Activated CD4-positive, alpha-beta T cell treated with anti-CD3 and anti-CD28 coated beads, Interleukin-2, amount 10 ng/mL, durations not matched to agents 7 days and 5 days (primary cell): ENCODE results near the gene RAB6D. TPM values are rescaled to one million over a fixed set of nuclear protein-coding genes. Genes with fewer than 3 reads are reported as not detected.
"Not testable (repeated sequence)": the region's sequence is repeated elsewhere in the genome, so short reads cannot be mapped to it uniquely, and the experiment has no call there.

Source experiments
- CTCF ChIA-PET: fragments of 350-600 bp; sonication (Branson Sonifier 250); formaldehyde crosslinking; loops from one replicate; lab custom pipeline; 2021; ENCODE audit warnings: antibody characterized with exemption; lab: Charles Lee
- POLR2A ChIA-PET: fragments of 350-600 bp; sonication (Branson Sonifier 250); formaldehyde crosslinking; loops from one replicate; lab custom pipeline; 2021; ENCODE audit warnings: antibody characterized with exemption; lab: Charles Lee
- DNase-seq: peaks from one replicate; pipeline ENCODE4 v3.0.0-alpha.2; 2020
- H3K27ac Mint-ChIP-seq: one replicate; pipeline ENCODE4 v1.8.0; 2021; ENCODE audit warnings: mild to moderate bottlenecking, moderate library complexity, mixed read lengths
- H3K27me3 Mint-ChIP-seq: one replicate; pipeline ENCODE4 v1.8.0; 2021; ENCODE audit warnings: mixed read lengths
- H3K36me3 Mint-ChIP-seq: one replicate; pipeline ENCODE4 v1.8.0; 2021; ENCODE audit warnings: low read depth, mixed read lengths
- H3K4me1 Mint-ChIP-seq: one replicate; pipeline ENCODE4 v1.8.0; 2021; ENCODE audit warnings: mixed read lengths
- H3K4me3 Mint-ChIP-seq: one replicate; pipeline ENCODE4 v1.8.0; 2021; ENCODE audit warnings: mild to moderate bottlenecking, moderate library complexity, mixed read lengths
- H3K9me3 Mint-ChIP-seq: one replicate; pipeline ENCODE4 v1.8.0; 2021; ENCODE audit warnings: mixed read lengths
- total RNA-seq, 2 experiments: library from RNA; stranded (reverse); gene quantifications; one replicate each; pipeline ENCODE4 v1.2.3, GENCODE V29; 2021

Gene RAB6D
- total RNA-seq: not detected

DNA sequence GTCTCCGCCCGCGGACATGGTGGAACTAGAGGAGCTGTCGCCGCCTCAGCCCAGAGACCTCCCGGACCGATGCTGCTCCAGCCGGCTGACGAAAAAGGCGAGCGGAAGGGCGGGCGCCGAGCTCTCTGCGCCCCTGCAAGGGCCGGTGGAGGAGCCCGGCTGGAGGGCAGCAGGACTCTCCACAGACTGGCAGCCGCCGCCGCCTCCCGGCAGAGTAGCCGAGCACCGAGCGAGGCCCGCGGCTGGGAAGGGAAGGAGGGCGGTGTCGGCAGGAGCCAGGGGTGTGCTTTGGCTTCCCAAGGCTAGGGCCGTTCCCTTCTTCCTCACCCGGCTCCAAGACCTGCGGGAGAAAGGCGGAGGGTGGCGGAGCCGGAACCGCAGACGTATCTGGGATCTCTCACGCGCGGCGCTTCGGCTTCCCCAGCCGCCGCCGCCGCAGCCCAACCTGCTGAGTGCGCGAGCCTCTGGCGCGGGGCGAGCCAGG lies at the start of gene RAB6D:
Gene RAB6D, minus strand, starts transcription at position 466 of the 484 bp plus-strand sequence. Its CDS starts 448 bp downstream, at position 18.
- CTCF ChIA-PET, DNase-seq, POLR2A ChIA-PET, H3K27ac Mint-ChIP-seq, H3K9me3 Mint-ChIP-seq, H3K4me1 Mint-ChIP-seq, H3K36me3 Mint-ChIP-seq: not testable (repeated sequence)
- Mint-ChIP-seq H3K27me3 (peaks cover 41% of the 10 kb centered on the region), H3K4me3 (peak within 1 kb of the TSS; percentile 50)

DNA sequence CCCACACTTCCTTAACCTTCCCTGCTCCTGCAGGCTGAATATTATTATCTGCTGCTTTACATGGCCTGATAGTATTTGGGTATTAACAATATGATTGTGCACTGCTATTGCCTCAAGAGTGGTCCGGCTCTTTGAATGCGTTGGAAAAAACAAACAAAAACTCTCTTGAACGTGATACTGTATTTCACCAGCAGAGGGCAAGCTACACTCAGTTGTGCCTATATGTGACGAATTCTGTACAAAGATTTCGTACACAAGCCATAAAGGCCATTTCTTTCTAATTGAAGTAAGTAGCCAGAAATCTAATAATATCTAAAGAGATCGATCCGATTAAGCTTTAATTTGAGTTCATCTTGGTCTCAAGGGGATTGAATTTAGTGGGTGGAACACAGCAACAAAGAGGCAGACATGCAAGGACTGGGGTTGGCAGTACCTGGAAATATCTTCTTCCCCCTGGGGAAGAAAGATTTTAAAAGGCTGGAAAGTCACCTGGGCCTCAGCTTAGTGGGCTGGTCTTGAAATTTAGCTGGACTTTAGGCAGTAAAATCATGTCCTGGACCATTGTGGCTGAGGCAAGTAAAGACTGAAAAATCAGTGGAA lies 49.3 kb upstream of the RAB6D start:
- Mint-ChIP-seq H3K27ac (no peak overlapping the region), H3K4me1 (peaks cover 9% of the 10 kb centered on the region), H3K9me3 (no peaks in the 10 kb centered on the region), H3K4me3 (no peak overlapping the region), H3K36me3 (no peaks in the 10 kb centered on the region), H3K27me3 (peaks cover 35% of the 10 kb centered on the region)
- CTCF ChIA-PET: interaction anchor here (0.7 to 1.4 kb wide), 6 partner anchors 9 to 260 kb away, joined by 3 to 4 read pairs (median 3); no protein-coding TSS in a partner anchor
- POLR2A ChIA-PET: no interaction called here
- peak; percentile 52 for DNase-seq

DNA sequence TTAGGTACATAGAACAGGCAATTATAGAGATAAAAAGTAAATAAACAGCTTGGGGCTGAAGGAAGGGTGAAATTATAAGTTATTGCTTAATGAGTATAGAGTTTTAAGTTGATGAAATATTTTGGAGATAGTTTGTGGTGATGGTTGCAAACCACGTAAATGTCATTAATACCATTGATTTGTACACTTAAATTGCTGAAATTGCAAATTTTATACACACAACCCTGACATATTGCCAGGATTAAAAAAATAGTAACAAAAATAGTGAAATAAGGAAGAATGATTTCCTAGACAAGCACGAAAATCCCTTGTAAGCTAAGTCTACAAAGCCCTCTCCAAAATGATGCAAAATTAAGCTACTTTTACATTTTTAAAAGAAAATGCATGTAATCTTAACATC lies 46.2 kb upstream of the RAB6D start:
- Mint-ChIP-seq H3K9me3 (no peaks in the 10 kb centered on the region), H3K27ac (no peak overlapping the region), H3K36me3 (no peaks in the 10 kb centered on the region), H3K4me1 (peaks cover 18% of the 10 kb centered on the region), H3K4me3 (no peak overlapping the region), H3K27me3 (peaks cover 30% of the 10 kb centered on the region)
- DNase-seq: no peak
- ChIA-PET CTCF (no interaction called here), POLR2A (no interaction called here)

DNA sequence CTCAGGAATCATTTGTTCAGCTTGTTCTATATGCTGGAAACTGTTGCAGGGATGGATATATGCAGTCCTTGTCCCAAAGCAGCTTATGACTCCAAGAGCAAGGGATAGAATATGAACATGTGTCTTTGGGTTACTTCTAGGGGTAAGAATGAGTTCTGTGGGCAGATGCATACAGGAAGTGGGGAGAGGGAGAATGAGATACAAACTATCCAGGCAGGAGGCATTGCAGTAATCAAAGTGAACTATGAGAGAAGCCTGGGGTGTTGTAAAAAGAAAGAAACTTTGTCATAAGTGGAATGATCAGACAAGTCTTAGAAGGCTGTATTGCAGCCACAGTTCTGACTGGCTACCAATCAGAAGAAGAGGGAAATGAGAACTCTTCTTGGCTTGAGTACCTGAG lies 44.8 kb upstream of the RAB6D start:
- Mint-ChIP-seq H3K9me3 (no peaks in the 10 kb centered on the region), H3K36me3 (no peaks in the 10 kb centered on the region), H3K27me3 (peaks cover 29% of the 10 kb centered on the region), H3K4me1 (peaks cover 24% of the 10 kb centered on the region), H3K27ac (no peak overlapping the region), H3K4me3 (no peak overlapping the region)
- DNase-seq: no peak
- CTCF ChIA-PET: no interaction called here
- POLR2A ChIA-PET: no interaction called here

DNA sequence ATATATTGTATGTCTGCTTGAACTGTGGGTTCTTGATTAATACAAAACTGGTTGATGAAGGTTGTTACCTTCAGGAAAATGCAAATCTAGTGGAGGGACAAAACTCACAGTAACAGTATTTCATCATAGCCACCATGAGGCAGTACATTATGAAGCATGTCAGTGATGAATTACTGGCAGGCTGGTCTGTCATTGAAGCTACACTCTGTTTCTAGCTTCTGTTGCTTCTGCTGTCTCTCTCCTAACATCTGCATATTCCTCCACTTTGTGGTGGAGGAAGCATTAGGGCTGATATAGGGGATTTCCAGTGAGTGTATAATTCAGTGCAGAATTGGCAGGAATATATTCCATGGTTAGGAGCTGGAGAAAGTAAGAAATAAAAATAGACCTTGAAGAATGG lies 44.2 kb upstream of the RAB6D start:
- H3K36me3 Mint-ChIP-seq: no peaks in the 10 kb centered on the region
- no peak overlapping the region for H3K27ac Mint-ChIP-seq
- H3K4me3 Mint-ChIP-seq: no peak overlapping the region
- DNase-seq: no peak
- ChIA-PET CTCF (no interaction called here), POLR2A (no interaction called here)
- peaks cover 22% of the 10 kb centered on the region for H3K4me1 Mint-ChIP-seq
- peaks cover 28% of the 10 kb centered on the region for H3K27me3 Mint-ChIP-seq
- H3K9me3 Mint-ChIP-seq: no peaks in the 10 kb centered on the region

DNA sequence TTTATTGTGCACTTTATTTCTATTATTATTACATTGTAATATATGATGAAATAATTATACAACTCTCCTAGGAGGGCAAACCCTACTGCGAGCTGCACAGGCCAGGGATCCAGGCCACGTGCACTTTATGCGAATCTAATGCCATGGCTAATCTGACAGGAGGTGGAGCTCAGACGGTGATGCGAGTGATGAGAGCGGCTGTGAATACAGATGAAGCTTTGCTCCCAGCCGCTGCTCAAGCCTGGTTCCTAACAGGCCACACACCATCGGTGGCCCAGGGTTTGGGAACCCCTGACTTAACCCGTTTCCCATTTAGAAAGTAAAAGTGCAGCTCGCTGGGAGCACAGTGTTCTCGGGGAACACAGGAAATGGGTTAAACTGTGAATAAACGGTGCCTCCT lies 40.8 kb upstream of the RAB6D start:
- Mint-ChIP-seq H3K4me1 (peaks cover 20% of the 10 kb centered on the region), H3K4me3 (no peak overlapping the region), H3K9me3 (no peaks in the 10 kb centered on the region), H3K27me3 (peaks cover 32% of the 10 kb centered on the region), H3K27ac (no peak overlapping the region), H3K36me3 (no peaks in the 10 kb centered on the region)
- POLR2A ChIA-PET: no interaction called here
- DNase-seq: no peak
- CTCF ChIA-PET: interaction anchor here (1.2 kb wide), 1 partner anchor 16 kb away, joined by 3 read pairs; no protein-coding TSS in a partner anchor

DNA sequence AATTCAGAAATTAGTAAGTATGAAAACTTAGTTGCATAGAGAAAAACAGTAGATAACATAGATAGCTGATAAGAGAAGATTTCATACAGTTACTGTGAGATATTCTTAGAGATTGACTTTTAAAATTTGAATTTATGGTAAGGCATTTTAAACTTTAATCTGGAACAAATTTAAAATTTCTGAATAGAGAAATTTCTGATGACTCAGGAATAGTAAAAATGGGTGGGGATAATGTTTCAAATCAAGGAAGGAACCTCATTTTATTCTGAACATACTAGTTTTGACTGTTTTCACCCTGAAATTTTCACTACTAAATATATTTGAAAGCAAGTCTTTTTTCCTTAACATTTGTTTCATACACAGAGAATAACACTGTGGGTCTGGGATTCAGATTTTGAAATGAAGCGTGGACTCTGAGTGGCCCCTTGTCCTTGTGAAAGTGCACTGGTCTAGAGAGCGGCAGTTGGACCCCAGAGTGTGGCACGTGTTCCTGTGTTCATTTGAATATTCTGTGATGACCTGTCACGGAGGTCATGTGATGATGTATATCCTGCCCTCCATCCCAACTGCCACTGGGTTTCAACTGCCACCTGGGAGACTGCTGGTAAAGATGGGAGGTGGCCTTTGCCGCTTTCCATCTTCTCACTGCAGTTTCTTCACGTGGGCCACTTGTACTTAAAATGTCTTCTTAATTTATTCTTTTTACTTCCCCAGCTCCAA lies 38.5 kb upstream of the RAB6D start:
- CTCF ChIA-PET: no interaction called here
- no peaks in the 10 kb centered on the region for H3K9me3 Mint-ChIP-seq

DNA sequence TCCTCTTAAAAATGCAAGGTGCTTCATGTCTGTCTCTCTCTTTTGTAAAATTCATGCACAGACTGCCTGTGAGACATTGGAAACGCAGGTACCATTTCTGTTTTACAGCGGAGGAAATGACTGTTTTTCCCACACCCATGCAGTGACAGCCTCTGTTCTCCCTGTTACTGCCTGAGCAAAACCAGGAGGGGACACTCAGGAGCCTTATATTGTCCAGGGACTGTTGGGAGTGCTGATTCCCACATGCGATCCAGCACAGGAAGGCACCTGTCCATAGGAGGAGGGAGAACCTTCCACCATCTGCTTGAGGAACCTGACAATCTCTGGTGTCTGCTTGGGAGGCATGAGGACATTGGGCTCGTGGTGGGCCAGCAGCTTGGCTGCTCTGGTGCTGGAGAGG lies 36.9 kb upstream of the RAB6D start:
- H3K27me3 Mint-ChIP-seq: peaks cover 18% of the 10 kb centered on the region
- ChIA-PET CTCF (no interaction called here), POLR2A (no interaction called here)
- no peak for DNase-seq
- no peak overlapping the region for H3K27ac Mint-ChIP-seq
- no peaks in the 10 kb centered on the region for H3K9me3 Mint-ChIP-seq
- H3K4me1 Mint-ChIP-seq: peaks cover 13% of the 10 kb centered on the region
- H3K4me3 Mint-ChIP-seq: no peak overlapping the region
- no peaks in the 10 kb centered on the region for H3K36me3 Mint-ChIP-seq

More for the DNA sequence above, 38.5 kb upstream of the RAB6D start:
- Mint-ChIP-seq H3K4me1 (peaks cover 15% of the 10 kb centered on the region), H3K27me3 (peaks cover 19% of the 10 kb centered on the region), H3K4me3 (no peak overlapping the region), H3K36me3 (no peaks in the 10 kb centered on the region), H3K27ac (no peak overlapping the region)
- POLR2A ChIA-PET: no interaction called here
- DNase-seq: no peak

DNA sequence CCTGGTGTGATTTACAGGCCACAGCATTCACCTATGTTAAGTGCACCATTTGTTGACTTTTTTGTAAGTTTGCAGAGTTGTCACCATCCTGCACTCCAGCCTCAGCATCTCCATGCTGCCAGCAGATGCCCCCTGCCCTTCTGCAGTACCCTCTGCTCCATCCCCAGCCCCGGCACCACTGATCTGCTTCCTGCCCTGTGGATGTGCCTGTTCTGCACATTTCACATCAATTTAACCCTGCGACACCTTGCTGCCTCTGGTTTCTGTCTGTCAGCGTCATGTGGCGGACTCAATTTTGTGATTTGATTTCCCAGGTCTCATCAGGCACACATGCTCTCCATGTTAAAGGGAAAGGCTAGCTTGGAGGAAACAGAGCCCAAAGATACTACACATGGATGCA lies 36.5 kb upstream of the RAB6D start:
- H3K4me1 Mint-ChIP-seq, H3K4me3 Mint-ChIP-seq, H3K27ac Mint-ChIP-seq, DNase-seq, H3K36me3 Mint-ChIP-seq, CTCF ChIA-PET, H3K9me3 Mint-ChIP-seq: not testable (repeated sequence)
- H3K27me3 Mint-ChIP-seq: peaks cover 15% of the 10 kb centered on the region
- POLR2A ChIA-PET: interaction anchor here (0.7 kb wide), 1 partner anchor 491 kb away, joined by 4 read pairs; no protein-coding TSS in a partner anchor

DNA sequence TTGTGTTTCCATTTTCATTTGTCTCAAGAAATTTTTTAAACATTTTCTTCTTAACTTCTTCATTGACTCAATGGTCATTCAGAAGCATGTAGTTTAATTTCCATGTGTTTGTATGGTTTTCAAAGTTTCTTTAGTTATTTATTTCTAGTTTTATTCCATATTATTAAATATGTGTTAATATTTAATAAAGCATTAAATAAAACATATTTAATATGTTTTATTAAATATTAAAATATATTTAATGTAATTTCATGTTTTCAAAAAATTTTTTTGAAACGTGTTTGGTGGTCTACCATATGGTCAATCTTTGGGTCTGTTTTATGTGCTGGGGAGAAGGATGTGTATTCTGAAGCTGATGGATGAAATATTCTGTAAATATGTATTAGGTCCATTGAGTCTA lies 32.2 kb upstream of the RAB6D start:
- H3K36me3 Mint-ChIP-seq, H3K4me1 Mint-ChIP-seq, H3K9me3 Mint-ChIP-seq, CTCF ChIA-PET, DNase-seq, POLR2A ChIA-PET, H3K4me3 Mint-ChIP-seq, H3K27ac Mint-ChIP-seq, H3K27me3 Mint-ChIP-seq: not testable (repeated sequence)

DNA sequence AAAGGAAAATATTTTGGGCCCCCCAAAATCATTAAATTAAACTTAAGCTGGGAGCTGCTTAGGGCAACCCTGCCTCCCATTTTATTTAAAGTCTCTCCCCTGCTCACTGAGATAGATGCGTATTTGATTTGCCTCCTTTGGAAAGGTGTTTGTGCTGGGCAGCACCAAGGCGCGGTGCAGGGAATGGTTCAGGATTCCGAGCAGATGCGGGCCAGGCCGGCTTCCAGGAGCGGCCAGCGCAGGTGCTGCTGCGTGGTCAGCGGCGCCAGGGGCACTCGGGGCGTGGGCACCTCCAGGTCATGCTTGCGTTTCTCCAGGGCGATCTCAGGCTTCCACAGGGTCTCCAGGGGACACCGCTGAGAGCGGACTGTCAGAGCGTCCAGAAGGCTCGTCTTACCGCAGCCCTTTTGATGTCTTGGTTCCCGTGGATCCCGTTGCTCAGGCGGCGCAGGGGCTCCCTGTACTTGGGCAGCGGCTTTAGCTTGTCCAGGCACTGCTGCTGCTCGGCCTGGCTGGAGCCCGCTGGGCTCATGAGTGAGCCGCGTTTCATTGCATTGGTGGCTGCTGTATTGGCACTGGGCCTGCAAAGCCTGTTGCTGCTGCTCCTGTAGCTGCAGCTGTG lies 31.2 kb upstream of the RAB6D start:
- H3K9me3 Mint-ChIP-seq, H3K27me3 Mint-ChIP-seq, DNase-seq, POLR2A ChIA-PET, H3K27ac Mint-ChIP-seq, H3K36me3 Mint-ChIP-seq, H3K4me1 Mint-ChIP-seq, H3K4me3 Mint-ChIP-seq: not testable (repeated sequence)
- CTCF ChIA-PET: interaction anchor here (0.6 kb wide), 1 partner anchor 770 kb away, joined by 4 read pairs; no protein-coding TSS in a partner anchor

DNA sequence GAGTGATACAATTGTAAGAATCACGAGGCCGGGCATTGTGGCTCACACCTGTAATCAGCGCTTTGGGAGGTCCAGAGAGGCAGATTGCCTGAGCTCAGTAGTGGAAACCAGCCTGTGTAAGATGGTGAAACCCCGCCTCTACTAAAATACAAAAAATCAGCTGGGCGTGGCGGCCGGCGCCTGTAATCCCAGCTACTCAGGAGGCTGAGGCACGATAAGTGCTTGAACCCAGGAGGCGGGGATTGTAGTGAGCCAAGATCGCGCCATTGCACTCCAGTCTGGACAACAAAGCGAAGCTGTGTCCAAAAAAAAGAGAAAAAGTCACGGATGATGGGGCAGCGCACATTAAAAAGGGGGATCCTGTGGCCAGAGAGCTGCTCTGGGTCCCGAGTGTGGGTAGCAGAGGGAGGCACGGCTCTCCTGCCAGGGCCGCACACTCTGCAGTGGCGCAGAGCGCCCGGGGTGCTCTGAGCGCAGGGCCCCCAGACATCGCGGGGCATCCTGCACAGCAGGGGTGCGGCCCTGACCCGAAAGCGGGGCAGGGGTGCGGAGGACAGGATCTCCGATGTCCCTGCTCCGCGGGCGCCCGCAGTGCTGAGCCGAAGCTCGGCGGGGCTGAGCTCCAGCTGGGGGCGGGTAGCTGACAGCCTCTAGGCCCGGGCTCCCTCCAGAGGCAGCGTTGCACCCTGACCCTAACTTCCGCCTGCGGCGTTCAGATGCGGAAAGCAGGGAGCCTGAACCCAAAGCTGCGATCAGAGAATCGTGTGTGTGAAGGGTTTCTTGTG lies 30.4 kb upstream of the RAB6D start:
- POLR2A ChIA-PET: interaction anchor here (0.6 kb wide), 1 partner anchor 45 kb away, joined by 5 read pairs; no protein-coding TSS in a partner anchor

More for the DNA sequence above, 30.4 kb upstream of the RAB6D start:
- no peaks in the 10 kb centered on the region for H3K36me3 Mint-ChIP-seq
- no peak overlapping the region for H3K4me3 Mint-ChIP-seq
- H3K27me3 Mint-ChIP-seq: peaks cover 6% of the 10 kb centered on the region
- H3K9me3 Mint-ChIP-seq: no peaks in the 10 kb centered on the region
- peak; percentile 39 for DNase-seq
- CTCF ChIA-PET: interaction anchor here (0.6 kb wide), 1 partner anchor 771 kb away, joined by 4 read pairs; no protein-coding TSS in a partner anchor
- H3K27ac Mint-ChIP-seq: no peak overlapping the region
- H3K4me1 Mint-ChIP-seq: no peaks in the 10 kb centered on the region
